GM23338 (cell line): ENCODE measurements around the gene A3GALT2. TPM values are rescaled to one million over a fixed set of nuclear protein-coding genes. Genes with fewer than 3 reads are reported as not detected.

ENCODE experiments used
- ATAC-seq: fragments of 200-7000 bp; cut with Tn5 transposase; 3 replicates; pipeline ENCODE4 v1.9.1; 2020
- DNase-seq: peaks from one replicate; pipeline ENCODE4 v3.0.0-alpha.2; 2015; ENCODE audit warnings: low spot score
- H2AFZ ChIP-seq: fragments of 200-600 bp; sonication (generic); 2 replicates; pipeline ENCODE4 v1.8.0; 2016; ENCODE audit warnings: antibody characterized with exemption, mild to moderate bottlenecking, moderate library complexity
- H3F3A ChIP-seq: fragments of 200-600 bp; sonication (generic); replicated peaks from 2 replicates; pipeline ENCODE4 v1.8.0; 2017; ENCODE audit warnings: antibody characterized with exemption, mixed run types, low read depth
- H3K27ac ChIP-seq: fragments of 200-600 bp; sonication (generic); 2 replicates; pipeline ENCODE4 v1.6.1; 2016; ENCODE audit warnings: low read depth
- H3K27me3 ChIP-seq: fragments of 200-600 bp; sonication (generic); 2 replicates; pipeline ENCODE4 v1.8.0; 2016; ENCODE audit warnings: mild to moderate bottlenecking, mixed run types, moderate library complexity; ENCODE audit not compliant: insufficient read depth
- H3K36me3 ChIP-seq: fragments of 200-600 bp; sonication (generic); 2 replicates; pipeline ENCODE4 v1.8.0; 2016; ENCODE audit warnings: mild to moderate bottlenecking; ENCODE audit not compliant: insufficient read depth
- H3K4me1 ChIP-seq: fragments of 200-600 bp; sonication (generic); 2 replicates; pipeline ENCODE4 v1.8.0; 2016; ENCODE audit warnings: mild to moderate bottlenecking, moderate library complexity; ENCODE audit not compliant: insufficient read depth
- H3K4me2 ChIP-seq: fragments of 200-600 bp; sonication (generic); 2 replicates; pipeline ENCODE4 v1.7.1; 2017; ENCODE audit warnings: mixed run types
- H3K4me3 ChIP-seq: fragments of 200-600 bp; sonication (generic); 2 replicates; pipeline ENCODE4 v1.6.1; 2016; ENCODE audit warnings: mixed run types
- H3K79me2 ChIP-seq: fragments of 200-600 bp; sonication (generic); replicated peaks from 2 replicates; pipeline ENCODE4 v1.8.0; 2017; ENCODE audit warnings: mild to moderate bottlenecking; ENCODE audit not compliant: insufficient read depth
- H3K9me2 ChIP-seq: fragments of 200-600 bp; sonication (generic); 2 replicates; pipeline ENCODE4 v1.8.0; 2017; ENCODE audit not compliant: insufficient read depth
- H4K20me1 ChIP-seq: fragments of 200-600 bp; sonication (generic); replicated peaks from 2 replicates; pipeline ENCODE4 v1.8.0; 2017; ENCODE audit warnings: mild to moderate bottlenecking; ENCODE audit not compliant: insufficient read depth
- H3K27ac Mint-ChIP-seq: 2 replicates; pipeline ENCODE4 v1.8.0; 2020; ENCODE audit warnings: inconsistent platforms, mild to moderate bottlenecking, moderate library complexity, mixed read lengths
- H3K27me3 Mint-ChIP-seq: 3 replicates; pipeline ENCODE4 v1.8.0; 2022; ENCODE audit warnings: low read depth, mild to moderate bottlenecking, moderate library complexity, mixed read lengths, inconsistent platforms; ENCODE audit not compliant: insufficient read depth, poor library complexity
- H3K36me3 Mint-ChIP-seq: 3 replicates; pipeline ENCODE4 v1.8.0; 2021; ENCODE audit warnings: low read depth, mild to moderate bottlenecking, inconsistent platforms, moderate library complexity, mixed read lengths
- H3K4me1 Mint-ChIP-seq: 3 replicates; pipeline ENCODE4 v1.8.0; 2020; ENCODE audit warnings: mild to moderate bottlenecking, inconsistent platforms, mixed read lengths
- H3K4me3 Mint-ChIP-seq: 3 replicates; pipeline ENCODE4 v1.8.0; 2021; ENCODE audit warnings: moderate library complexity, mild to moderate bottlenecking, inconsistent platforms, mixed read lengths
- H3K9me3 Mint-ChIP-seq: 3 replicates; pipeline ENCODE4 v1.8.0; 2020; ENCODE audit warnings: moderate library complexity, mild to moderate bottlenecking, inconsistent platforms, mixed read lengths
- CTCF ChIP-seq, 2 experiments: fragments of 200-600 bp in 1 of 2; sonication (generic) in 1 of 2; conservative IDR thresholded peaks; 2 replicates each; pipeline versions ENCODE4 v1.5.1 to v1.6.1; 2016 to 2017; ENCODE audit warnings: antibody characterized with exemption in 2 of 2, low read depth in 2 of 2, mild to moderate bottlenecking in 2 of 2, moderate library complexity in 1 of 2
- ETS1 ChIP-seq: IDR thresholded peaks from 2 replicates; pipeline ENCODE4 v1.6.1; 2016; ENCODE audit warnings: antibody characterized with exemption
- REST ChIP-seq: IDR thresholded peaks from one replicate; pipeline ENCODE4 v1.6.1; 2018; ENCODE audit warnings: antibody characterized with exemption; ENCODE audit not compliant: unreplicated experiment
- STAT1 ChIP-seq: IDR thresholded peaks from one replicate; pipeline ENCODE4 v1.6.1; 2016; ENCODE audit warnings: antibody characterized with exemption; ENCODE audit not compliant: unreplicated experiment
- ZNF114 ChIP-seq: fragments of 250-450 bp; sonication (Bioruptor Pico); IDR thresholded peaks from 2 replicates; pipeline ENCODE4 v1.5.0; 2020; ENCODE audit warnings: mild to moderate bottlenecking, moderate library complexity
- ZNF462 ChIP-seq: fragments of 250-450 bp; sonication (Bioruptor Pico); IDR thresholded peaks from 2 replicates; pipeline ENCODE4 v1.5.0; 2020; ENCODE audit warnings: mild to moderate bottlenecking, moderate library complexity
- polyA plus RNA-seq: library from polyadenylated mRNA; unstranded; fragments of >200 nt; fragmentation: Nextera tagmentation; extraction: Ambion mirVana; gene quantifications from 2 replicates; pipeline ENCODE4 v1.2.1, GENCODE V29; 2016
- total RNA-seq: library from RNA; depleted of rRNA; stranded (reverse); fragments of >200 nt; shearing (Covaris generic); gene quantifications from 2 replicates; pipeline ENCODE4 v1.2.3, GENCODE V29; 2014

The A3GALT2 gene
- total and polyA plus RNA-seq, 2 experiments from 2014 or later, result not detected

- peaks cover 14% of the 10 kb centered on the region for H3K4me1 Mint-ChIP-seq
- H3K27me3 Mint-ChIP-seq, result peaks cover 11% of the 10 kb centered on the region
- no peaks in the 10 kb centered on the region for H3K9me3 Mint-ChIP-seq
- H2AFZ ChIP-seq, result no peak overlapping the region
- no peak overlapping the region for H3K27ac Mint-ChIP-seq
- H3K9me2 ChIP-seq, result no peaks in the 10 kb centered on the region
- DNase-seq, result no peak
- H3K4me3 Mint-ChIP-seq, result no peak overlapping the region; the same call in 2 of the 3 replicates
- no peaks in the 10 kb centered on the region for H3K79me2 ChIP-seq
- no peak overlapping the region for H3K4me2 ChIP-seq
- ATAC-seq, result no peak
- H3K36me3 ChIP-seq, result no peaks in the 10 kb centered on the region
- TF ChIP-seq ETS1 (no peak), CTCF (conservative IDR thresholded peaks at IDR 0.05; ENCODE audit: low read depth in 2 of 2) (no peak), REST (no peak), ZNF462 (CRISPR knock-in tag) (no peak), STAT1 (no peak), ZNF114 (CRISPR knock-in tag) (no peak)
- no peaks in the 10 kb centered on the region; the same call in 1 of the 2 replicates for H4K20me1 ChIP-seq
- no peak overlapping the region for H3K27ac ChIP-seq
- H3K27me3 ChIP-seq, result no peaks in the 10 kb centered on the region
- H3F3A ChIP-seq, result no peaks in the 10 kb centered on the region
- H3K4me3 ChIP-seq, result no peak overlapping the region
- peaks cover 10% of the 10 kb centered on the region; the same call in 2 of the 3 replicates for H3K36me3 Mint-ChIP-seq
- no peaks in the 10 kb centered on the region for H3K4me1 ChIP-seq
These were observed 8.9 kb upstream of the A3GALT2 start for GRCh38 chr1:33329600-33330305.
